GM21381 (cell line): ENCODE results near the gene PREPL.

Source experiments
- ATAC-seq: cut with Tn5 transposase; IDR thresholded peaks from one replicate; pipeline ENCODE4 v1.9.1; 2021; ENCODE audit warnings: mild to moderate bottlenecking, moderate library complexity; ENCODE audit not compliant: unreplicated experiment

PREPL gene

GRCh38 chr2:44296653-44297052 lies 64.6 kb downstream of the PREPL start:
- no peak for ATAC-seq

- no peak for ATAC-seq
These were observed 65.5 kb downstream of the PREPL start for GRCh38 chr2:44295633-44296359.

GRCh38 chr2:44295113-44295512 lies 66.2 kb downstream of the PREPL start:
- ATAC-seq: no peak

- ATAC-seq: no peak
These were observed 69.7 kb downstream of the PREPL start for GRCh38 chr2:44291281-44292248.

GRCh38 chr2:44290261-44290660 lies 71.0 kb downstream of the PREPL start:
- ATAC-seq: no peak

GRCh38 chr2:44286884-44287638 lies 74.2 kb downstream of the PREPL start:
- no peak for ATAC-seq

GRCh38 chr2:44286119-44286883 lies 75.0 kb downstream of the PREPL start:
- no peak for ATAC-seq

GRCh38 chr2:44285174-44285573 lies 76.1 kb downstream of the PREPL start:
- no peak for ATAC-seq

GRCh38 chr2:44283116-44283666 lies 78.1 kb downstream of the PREPL start:
- ATAC-seq: no peak

- ATAC-seq: no peak
These were observed 80.4 kb downstream of the PREPL start for GRCh38 chr2:44280869-44281268.

- ATAC-seq: no peak
These were observed 83.8 kb downstream of the PREPL start for GRCh38 chr2:44277541-44277940.

GRCh38 chr2:44275927-44276303 lies 85.4 kb downstream of the PREPL start:
- ATAC-seq: no peak

- no peak for ATAC-seq
These were observed 87.7 kb downstream of the PREPL start for GRCh38 chr2:44273596-44273995.

GRCh38 chr2:44273076-44273475 lies 88.2 kb downstream of the PREPL start:
- ATAC-seq: no peak

GRCh38 chr2:44271296-44271695 lies 90.0 kb downstream of the PREPL start:
- ATAC-seq: no peak

- no peak for ATAC-seq
These were observed 91.5 kb downstream of the PREPL start for GRCh38 chr2:44269831-44270230.

- ATAC-seq: no peak
These were observed 93.3 kb downstream of the PREPL start for GRCh38 chr2:44267796-44268648.
